ENCODE measurements around the gene H6PD.

The H6PD gene

DNA sequence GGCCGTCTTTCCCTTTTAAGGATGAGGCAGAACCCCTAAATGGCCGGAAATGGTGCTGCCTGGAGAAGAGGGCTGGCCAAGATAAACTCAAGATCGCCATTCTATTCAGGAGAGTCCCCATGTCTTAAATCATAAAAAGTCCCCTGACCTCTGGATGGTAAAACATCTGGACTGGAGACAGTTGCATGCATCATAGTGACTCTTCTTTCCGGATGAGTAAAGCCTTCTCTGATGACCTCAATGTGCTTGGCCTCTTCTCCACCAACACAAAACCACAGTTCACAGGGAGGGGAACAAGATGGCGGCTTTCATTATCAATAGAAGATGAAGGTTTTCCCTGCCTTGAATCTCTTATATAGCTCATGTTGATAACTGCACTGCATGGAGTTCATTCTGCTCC is 27.5 kb upstream of the H6PD start:
- no peak for DNase-seq (ENCODE audit: low read depth, low spot score)

DNA sequence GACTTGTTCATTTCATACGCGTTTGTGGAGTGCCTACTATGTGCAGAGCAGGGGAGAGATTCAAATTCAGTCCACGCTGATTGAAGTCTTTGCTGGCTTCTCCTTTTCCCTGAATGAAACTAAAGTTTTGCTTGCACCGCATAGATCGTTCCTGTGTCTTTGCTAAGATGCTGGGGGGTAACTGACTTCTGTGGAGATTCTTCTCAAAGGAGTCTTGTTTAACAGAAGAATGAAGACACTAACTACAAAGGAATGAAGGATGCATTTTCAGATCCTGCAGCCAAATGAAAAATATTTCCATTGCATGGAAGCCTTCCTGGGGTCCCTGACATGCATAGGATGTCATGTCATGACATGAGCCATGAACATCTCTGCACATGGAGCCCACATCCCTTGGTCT is 26.9 kb upstream of the H6PD start:
- no peak for DNase-seq (ENCODE audit: low read depth, low spot score)

DNA sequence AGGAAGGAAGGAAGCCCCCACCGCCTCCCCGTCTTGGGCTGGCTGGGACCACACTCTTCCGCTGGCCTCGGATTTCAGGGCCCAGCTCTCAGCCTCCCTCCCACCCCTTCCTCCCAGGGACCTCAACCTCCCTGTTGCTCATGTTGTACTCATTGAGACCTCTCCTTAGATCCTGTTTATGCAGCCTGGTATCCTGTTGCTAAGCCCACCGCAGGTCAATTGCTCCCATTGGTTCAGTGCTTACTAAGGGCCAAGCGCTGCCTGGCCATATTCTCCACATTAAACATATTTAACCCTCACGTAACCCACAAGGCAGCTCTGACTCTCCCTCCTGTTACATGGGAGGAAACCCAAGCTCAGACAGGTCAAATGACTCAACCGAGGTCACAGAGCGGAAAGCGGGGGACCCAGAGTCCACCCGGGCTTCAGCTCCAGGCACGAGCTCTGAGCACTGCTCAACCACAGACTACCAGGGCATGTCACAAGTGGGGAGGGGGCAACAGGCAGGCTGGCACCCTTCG is 23.2 kb upstream of the H6PD start:
- peak; percentile 96 for DNase-seq (ENCODE audit: low read depth, low spot score)

DNA sequence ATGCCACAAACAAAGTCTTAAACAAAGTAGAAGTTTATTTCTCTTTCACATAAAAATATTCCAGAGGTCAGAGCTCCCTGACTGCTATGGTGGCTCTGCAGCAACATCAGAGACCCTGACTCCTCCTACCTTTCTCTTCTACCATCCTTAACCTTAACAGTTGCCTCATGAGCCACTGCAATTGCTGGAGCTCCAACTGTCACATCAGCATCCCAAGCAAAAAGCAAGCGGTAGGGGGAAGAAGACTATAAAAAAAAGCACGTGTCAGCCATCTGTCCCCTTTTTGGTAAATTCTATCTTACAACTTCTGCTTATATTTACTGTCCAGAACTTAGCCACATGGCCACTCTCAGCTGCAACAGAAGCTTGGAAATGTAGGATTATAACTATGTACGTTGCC is 21.8 kb upstream of the H6PD start:
- DNase-seq (ENCODE audit: low read depth, low spot score) = no peak

DNA sequence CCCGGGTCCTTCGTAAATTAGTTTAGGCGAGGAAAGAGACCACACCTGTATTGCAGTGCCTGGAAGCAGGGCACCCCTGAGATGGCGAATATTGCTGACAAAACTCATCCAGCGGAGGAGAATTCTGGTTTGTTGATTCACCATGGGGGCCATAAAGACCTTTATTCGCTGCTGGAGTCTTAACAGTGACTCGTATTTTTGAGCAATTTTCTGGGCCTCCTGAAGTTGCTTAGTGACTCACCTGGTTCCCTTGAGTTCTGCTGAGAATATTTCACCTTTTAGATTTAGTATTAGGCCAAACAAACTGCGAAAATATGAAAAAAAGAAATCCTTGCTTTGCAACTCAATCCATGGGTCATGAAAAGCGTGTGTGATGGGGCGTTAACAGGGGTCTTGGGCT is 20.6 kb upstream of the H6PD start:
- DNase-seq (ENCODE audit: low read depth, low spot score) = no peak

DNA sequence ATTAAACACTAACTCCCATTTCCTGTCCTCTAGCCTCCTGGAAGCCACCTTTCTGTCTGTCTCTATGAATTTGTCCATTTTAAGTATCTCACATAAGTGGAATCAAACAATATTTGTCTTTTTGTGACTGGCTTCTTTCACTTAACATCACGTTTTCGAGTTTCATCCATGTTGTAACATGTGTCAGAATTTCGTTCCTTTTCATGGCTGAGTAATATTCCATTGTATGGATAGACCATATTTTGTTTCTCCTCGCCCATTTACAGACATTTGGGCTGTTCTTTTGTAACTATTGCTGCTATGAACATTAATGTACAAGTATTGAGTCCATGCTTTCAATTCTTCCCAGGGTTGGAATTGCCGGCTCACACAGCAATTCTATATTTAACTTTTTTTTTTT is 15.7 kb upstream of the H6PD start:
- DNase-seq (ENCODE audit: low read depth, low spot score) = no peak

DNA sequence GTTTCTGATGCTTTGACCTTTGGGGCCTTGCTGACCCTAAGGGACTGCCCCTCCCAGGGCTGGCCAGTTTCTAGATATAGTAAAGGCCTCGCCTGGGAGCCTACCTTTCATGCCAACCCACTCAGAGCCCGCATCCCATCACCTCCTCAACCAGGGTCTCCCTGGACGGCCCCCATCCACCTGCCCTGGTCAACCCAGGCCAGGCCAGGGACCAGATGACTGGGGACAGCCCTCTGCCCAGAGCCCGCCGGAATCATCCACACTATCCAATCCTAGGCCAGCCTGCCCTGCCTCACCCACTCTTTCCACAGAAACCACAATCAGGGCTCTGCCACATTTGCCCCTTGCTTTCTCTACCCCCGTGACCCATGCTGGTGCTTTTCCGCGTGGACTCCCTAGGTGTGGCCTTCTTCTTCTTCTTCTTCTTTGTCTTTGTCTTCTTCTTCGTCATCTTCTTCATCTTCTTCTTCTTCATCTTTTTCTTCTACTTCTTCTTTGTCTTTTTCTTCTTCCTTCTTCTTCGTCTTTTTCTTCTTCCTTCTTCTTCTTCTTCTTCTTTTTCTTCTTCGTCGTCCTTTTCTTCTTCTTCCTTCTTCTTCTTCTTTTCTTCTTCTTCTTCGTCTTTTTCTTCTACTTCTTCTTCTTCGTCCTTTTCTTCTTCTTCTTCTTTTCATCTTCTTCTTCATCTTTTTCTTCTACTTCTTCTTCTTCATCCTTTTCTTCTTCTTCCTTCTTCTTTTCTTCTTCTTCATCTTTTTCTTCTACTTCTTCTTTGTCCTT is 11.5 kb upstream of the H6PD start:
- DNase-seq (ENCODE audit: low read depth, low spot score) = no peak

DNA sequence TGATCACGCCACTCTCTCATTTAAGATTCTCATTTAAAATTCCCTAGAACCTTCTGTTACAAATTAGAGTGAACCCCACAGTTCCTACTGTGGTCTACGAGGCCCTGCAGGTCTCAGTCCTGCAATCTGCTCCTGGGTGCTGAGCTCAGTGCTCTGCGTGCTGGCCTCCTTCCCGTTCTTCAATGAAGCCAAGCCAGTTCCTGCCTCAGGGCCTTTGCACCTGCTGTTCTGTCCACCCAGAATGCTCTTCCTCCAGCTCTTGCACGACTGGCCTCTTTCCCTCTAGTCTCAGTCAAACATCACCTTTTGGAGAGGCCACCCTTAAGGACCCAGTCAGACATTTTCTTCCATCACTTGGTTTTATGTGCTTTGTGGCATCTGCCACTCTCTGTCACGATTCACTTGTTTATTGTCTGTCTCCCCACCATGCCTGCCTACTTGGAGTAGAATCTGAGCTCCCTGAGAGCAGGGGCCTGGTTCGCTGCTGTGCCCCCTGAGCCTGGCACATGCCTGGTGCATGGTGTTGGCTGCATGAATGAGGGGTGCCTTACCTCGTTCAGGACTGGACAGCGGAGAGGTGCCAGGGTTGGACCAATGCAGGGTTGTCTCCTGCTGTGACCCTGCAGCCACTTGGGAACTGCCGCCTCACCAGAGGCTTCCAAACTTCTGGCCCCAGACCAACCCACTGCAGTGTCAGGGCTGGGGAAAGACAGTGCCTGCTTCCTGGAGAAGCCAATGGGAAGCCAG is 9.7 kb upstream of the H6PD start:
- no peak for DNase-seq (ENCODE audit: low read depth, low spot score)

DNA sequence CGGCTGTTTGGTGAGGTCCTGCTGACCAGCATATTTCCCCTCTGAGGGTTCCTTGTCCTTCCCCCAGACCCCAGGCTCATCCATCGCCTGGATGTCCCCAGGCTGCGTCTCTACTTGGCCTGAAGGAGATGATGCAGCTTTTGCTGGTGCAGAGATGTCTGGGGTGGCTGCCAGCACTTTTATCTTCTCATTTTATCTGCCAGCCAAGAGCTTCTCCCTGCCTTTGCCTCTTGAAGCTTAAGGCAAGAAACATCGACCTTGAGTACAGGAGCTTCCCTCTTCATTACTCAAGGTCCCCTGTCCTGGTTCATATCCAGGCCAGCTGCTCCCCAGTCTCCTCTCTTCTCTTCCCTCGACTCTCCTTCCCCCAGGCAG is 9.2 kb upstream of the H6PD start:
- DNase-seq (ENCODE audit: low read depth, low spot score) = no peak

DNA sequence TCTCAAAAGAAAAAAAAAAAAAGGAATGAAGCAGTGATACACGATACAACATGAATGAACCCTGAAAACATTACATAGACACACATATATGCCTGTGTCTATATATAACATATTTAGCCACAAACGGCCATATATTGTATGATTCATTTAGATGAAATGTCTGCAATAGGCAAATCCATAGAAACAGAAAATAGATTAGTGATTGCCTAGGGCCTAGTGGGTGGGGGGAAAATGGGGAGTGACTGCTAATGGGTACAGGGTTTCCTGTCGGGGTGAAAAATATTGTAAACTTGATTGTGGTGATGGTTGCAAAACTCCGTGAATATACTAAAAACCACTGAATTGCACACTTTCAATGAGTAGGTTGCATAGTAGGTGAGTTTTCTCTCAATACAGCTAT is 6.0 kb upstream of the H6PD start:
- no peak for DNase-seq (ENCODE audit: low read depth, low spot score)

DNA sequence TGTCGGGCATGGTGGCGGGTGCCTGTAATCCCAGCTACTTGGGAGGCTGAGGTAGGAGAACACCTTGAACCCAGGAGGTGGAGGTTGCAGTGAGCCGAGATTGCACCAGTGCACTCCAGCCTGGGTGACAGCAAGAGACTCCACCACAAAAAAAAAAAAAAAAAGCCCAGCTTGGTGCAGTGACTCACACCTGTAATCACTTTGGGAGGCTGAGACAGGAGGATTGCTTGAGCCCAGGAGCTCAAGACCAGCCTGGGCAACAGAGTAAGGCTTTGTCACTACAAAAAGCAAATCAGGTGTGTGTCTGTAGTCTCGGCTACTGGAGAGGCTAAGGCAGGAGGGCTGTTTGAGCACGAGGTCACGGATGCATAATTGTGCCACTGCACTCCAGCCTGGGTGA is 5.0 kb upstream of the H6PD start:
- DNase-seq (ENCODE audit: low read depth, low spot score) = no peak

DNA sequence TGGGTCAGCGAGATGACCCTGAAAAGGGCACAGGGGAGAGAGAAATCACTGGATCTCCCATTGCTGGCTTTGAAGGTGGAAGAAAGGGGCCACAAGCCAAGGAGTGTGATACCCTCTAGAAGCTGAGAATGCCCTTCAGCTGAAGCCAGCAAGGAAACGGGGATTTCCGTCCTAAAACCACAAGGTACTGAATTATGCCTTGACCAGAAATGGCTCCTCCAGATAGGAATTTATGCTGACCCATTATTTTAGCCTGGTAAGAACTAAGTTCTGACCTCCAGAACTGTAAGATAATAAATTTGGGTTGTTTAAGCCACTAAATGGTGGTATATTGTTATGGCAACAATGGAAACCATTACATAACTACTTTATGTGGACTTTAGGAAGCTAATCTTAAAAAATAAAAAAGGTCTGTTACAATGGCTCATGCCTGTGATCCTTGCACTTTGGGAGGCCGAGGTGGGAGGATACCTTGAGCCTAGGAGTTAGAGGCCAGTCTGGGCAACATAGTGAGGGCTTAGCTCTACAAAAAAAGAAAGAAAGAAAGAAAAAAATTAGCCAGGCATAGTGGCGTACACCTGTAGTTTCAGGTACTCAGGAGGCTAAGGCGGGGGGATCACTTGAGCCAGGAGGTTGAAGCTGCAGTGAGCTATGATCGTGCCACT is 3.6 kb upstream of the H6PD start:
- DNase-seq (ENCODE audit: low read depth, low spot score) = no peak

DNA sequence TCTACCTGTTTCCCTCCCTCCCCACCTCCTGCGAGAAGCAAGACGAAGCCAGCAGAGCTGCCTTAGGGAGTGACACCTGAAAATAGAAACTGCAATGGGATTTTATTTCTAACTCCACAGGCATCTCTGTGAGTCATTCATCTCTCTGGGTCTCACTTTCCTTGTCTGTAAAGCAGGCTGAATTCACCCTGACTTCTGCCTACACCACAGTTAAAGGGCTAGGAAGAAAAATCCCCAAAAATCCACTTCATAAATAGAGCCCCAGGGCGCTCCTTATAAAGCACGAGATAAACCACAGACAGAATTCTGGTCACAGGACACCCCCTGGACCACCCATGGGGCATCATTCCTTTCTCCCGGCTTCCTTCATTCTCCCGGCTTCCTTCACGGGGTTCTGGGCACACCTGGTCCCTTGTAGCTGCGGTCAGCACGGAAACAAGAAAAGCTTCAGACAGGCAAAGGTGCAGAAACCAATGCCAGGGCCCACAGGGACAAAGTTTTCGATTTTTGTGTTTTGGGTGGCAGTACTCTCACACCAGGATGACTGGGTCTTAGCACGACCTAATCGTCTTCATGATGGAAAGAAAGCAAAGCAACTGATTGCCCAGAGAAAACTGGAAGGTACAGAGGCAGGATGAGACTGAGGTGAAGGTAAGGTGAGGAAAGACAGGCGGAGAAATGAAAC is 2.8 kb upstream of the H6PD start:
- no peak for DNase-seq (ENCODE audit: low read depth, low spot score)

DNA sequence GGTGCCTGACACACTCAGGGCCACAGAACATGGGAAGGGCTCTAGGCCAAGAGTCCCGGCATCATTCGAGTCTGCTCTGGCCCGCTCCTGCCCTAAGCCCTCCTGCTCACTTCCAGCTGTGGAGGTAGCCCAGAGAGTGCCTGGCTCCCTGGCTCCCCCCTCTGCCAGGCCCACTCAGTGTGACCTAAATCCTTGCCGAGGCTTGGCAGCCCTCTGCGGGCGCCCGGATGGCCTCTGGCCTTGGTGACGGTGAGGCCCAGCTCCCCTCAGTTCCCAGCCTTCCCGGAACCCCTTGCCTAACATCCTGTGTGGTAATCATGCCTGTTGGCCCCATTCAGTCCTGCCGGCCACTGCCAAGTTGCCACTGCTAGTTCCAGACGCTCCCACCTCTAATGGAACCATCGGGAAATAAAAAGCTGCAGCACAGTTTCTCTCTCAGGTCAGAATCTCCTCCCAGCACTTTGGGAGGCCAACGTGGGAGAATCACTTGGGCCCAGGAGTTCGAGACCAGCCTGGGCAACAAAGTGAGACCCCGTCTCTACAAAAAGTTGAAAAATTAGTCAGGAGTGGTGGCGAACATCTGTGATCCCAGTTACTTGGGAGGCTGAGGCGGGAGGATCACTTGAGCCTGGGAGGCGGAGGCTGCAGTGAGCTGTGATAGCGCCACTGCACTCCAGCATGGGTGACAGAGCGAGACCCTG is 1.2 kb upstream of the H6PD start:
- no peak for DNase-seq (ENCODE audit: low read depth, low spot score)

DNA sequence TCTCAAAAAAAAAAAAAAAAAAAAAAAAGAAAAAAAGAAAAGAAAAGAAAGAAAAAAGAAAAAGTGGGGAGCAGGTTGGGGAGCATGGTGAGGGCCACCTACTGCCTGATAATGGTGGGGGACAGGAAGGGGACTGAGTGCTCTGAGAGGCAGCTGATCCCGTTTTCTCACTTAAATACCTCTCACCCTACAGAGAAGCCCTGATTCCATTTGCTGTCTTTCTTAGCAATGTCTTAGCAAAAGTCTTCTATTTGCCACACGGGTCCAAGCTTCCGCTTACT is 692 bp upstream of the H6PD start:
- no peak for DNase-seq (ENCODE audit: low read depth, low spot score)

DNA sequence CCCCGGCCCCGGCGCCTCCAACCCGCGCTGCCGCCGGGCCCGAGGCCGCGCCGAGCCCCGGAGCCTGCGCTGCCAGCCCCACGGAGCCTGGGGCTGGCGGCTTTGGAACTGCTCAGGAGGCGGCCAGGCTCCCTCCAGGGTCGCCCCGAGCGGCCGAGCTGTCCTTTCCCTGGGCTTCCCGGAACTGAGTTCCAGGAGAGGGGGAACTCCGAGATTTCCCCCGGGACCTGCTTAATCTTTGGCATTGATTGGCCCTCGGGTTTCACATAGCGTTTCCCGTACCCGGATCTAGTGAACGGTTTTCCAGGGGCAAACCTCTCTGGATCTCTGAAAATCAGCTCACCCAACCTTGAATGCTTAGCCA is 504 bp downstream of the H6PD start:
- DNase-seq (ENCODE audit: low read depth, low spot score) = no peak

DNA sequence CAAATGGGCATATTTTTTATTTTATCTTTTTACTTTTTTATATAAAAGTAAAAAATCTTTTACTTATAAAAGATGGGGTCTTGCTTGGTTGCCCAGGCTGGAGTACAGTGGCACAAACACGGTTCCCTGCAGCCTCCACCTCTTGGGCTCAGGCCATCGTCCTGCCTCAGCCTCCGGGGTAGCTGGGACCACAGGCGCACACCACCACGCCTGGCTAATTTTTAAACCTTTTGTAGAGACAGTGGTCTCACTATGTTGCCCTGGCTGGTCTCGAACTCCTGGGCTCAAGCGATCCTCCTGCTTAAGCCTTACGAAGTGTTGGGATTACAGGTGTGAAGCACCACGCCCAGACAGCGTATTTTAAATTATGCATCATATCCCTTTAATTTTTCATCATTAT is 986 bp downstream of the H6PD start:
- DNase-seq (ENCODE audit: low read depth, low spot score) = no peak

DNA sequence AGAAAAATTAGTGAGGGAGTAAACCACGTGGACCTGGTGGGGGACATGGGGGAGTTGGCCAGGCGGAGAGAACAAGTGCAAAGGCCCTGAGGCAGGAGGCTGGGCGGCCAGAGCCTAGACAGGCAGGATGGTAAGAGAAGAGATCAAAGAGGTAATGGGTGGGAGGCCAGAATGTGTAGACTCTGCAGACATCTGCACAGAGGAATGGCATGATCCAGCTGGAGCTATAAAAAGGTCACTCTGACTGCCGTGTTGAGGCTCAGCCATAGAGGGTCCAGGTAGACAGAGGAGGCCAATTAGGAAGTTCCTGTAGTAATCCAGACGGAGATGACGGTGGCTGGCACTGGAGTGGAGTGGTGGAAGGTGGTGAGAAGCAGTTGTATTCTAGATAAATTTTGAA is 3.6 kb downstream of the H6PD start:
- no peak for DNase-seq (ENCODE audit: low read depth, low spot score)

DNA sequence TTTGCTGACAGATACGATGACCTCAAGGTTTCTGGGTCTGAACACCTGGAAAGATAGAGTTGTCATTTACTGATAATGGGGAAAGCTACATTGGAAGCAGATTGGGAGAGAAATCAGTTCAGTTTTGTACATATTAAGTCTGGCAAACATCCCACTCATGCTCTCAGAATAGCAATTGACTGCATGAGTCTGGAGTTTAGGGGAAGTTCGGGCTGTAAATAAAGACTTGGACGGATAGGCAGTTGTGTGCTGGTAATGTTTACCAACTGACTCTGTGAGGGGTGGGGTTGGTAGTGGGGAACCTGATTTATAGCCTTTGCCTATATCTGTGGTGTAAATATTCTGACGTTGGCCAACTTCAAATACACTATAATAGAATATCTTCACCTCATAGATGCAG is 4.0 kb downstream of the H6PD start:
- no peak for DNase-seq (ENCODE audit: low read depth, low spot score)

DNA sequence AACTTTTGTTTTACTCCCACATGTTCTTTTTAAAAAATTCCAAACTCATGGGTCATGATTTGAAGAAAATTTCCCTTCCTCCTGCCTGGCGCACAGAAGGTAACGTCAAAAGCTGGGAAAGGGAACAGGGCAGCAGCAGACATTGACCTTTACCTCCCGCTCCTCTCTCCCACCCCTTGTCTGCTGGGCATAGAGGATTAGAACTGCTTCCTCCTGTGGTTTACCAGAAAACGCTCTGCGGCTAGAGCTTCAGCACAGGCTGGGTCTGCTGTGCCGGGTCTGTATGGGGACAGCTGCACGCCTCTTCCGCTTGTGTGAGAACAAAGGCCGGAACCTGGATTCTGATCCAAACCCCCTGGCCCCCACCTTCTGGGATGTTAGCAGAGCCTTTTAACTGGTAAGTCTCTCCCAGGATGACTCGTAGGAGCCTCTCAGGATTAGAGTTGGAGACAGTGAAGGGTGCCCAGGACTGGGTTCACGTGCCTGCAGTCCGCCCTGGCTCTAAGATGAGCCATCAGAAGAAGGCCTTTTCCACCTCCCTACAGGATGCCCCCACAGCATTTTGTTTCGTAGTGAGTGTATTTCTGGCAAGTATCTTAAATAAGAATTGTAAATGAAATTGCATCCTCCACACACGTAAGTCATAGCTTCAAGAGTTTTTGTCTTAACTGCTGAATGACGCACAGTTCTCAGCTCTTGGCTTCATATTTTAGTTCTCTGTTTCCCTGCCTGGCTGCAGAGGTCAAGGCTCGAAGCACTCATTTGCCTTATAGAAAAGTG is 5.2 kb downstream of the H6PD start:
- DNase-seq (ENCODE audit: low read depth, low spot score) = no peak
